Measurements from ENCODE around the gene ZNF496. TPM values are rescaled to one million over a fixed set of nuclear protein-coding genes. Genes with fewer than 3 reads are reported as not detected.

Gene ZNF496
- total and polyA plus RNA-seq, 2 donors (not counting 1 experiment from before 2014, with no cell fraction given) = 10.0 to 20.0 TPM

DNA sequence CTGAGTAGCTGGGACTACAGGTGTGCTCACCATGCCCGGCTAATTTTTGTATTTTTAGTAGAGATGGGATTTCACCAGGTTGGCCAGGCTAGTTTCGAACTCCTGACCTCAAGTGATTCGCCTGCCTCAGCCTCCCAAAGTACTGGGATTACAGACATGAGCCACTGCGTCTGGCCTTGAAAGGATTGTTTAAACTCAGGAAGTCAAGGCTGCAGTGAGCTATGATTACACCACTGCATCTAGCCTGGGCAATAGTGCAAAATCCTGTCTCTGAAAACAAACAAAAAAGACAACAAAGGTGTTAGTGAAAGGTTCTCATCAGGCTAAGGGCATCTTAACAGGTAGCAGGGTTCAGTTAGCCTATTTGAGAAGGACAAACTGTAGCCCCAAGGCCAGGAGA, 14.2 kb upstream of the ZNF496 start:
- no peaks in the 10 kb centered on the region for H3K36me3 ChIP-seq (ENCODE audit: control insufficient read depth, insufficient read depth, low read length)
- H4K20me1 ChIP-seq (ENCODE audit: control insufficient read depth, extremely low read depth, insufficient read depth, low read length) = no peaks in the 10 kb centered on the region
- no peak overlapping the region for H2AFZ ChIP-seq (ENCODE audit: low read length)
- H3K27me3 ChIP-seq (ENCODE audit: control insufficient read depth, insufficient read depth, low read length) = no peaks in the 10 kb centered on the region
- no peak for DNase-seq (ENCODE audit: low read depth in 2 of 2)
- no peak overlapping the region for H3K4me2 ChIP-seq (ENCODE audit: extremely low read depth, insufficient read depth, low read length)
- H3K79me2 ChIP-seq (ENCODE audit: control insufficient read depth, insufficient read depth, low read length) = no peaks in the 10 kb centered on the region
- H3K9ac ChIP-seq (ENCODE audit: insufficient read depth, low read length) = no peak overlapping the region
- TF ChIP-seq EZH2 (IDR thresholded peaks at IDR 0.05; ENCODE audit: low read length, missing control alignments) = no peak
- TF ChIP-seq, protein P1, sequence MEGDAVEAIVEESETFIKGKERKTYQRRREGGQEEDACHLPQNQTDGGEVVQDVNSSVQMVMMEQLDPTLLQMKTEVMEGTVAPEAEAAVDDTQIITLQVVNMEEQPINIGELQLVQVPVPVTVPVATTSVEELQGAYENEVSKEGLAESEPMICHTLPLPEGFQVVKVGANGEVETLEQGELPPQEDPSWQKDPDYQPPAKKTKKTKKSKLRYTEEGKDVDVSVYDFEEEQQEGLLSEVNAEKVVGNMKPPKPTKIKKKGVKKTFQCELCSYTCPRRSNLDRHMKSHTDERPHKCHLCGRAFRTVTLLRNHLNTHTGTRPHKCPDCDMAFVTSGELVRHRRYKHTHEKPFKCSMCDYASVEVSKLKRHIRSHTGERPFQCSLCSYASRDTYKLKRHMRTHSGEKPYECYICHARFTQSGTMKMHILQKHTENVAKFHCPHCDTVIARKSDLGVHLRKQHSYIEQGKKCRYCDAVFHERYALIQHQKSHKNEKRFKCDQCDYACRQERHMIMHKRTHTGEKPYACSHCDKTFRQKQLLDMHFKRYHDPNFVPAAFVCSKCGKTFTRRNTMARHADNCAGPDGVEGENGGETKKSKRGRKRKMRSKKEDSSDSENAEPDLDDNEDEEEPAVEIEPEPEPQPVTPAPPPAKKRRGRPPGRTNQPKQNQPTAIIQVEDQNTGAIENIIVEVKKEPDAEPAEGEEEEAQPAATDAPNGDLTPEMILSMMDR (conservative IDR thresholded peaks at IDR 0.05 in 1 of 2, IDR thresholded peaks at IDR 0.05 in 1 of 2; ENCODE audit: low read depth in 1 of 2, low read length in 2 of 2) = no peak
- no peaks in the 10 kb centered on the region for H3K9me3 ChIP-seq (ENCODE audit: control insufficient read depth, insufficient read depth, low read depth, low read length)
- H3K4me3 ChIP-seq (replicated peaks in 1 of 4; ENCODE audit: control extremely low read depth in 1 of 4, insufficient read depth in 1 of 4, low read depth in 3 of 4, low read length in 4 of 4) = no peak overlapping the region
- peaks cover 5% of the 10 kb centered on the region for H3K4me1 ChIP-seq (ENCODE audit: control insufficient read depth, extremely low read depth, insufficient read depth, low read length)
- H3K27ac ChIP-seq (ENCODE audit: insufficient read depth, low read length) = no peak overlapping the region

DNA sequence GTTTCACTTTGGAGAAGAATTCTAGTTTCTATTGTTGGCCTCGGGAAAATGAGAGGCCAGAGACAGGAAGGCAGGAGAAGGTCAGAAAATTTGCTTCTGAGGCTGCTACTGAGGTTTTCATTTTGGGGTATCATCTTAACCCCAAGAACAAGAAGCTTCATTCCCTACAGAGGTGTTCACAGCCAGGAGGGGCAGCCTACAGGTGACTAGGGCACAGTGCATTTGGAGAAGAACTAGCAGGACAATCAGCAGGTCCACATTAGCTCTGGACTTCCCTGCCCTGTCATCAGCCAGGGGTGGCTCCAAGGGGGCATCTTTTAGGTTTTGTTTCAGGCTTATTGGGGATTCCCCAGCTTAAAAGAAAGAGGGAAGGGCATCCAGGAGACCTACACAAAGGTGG, 12.1 kb upstream of the ZNF496 start:
- Histone ChIP-seq H3K27me3 (ENCODE audit: control insufficient read depth, insufficient read depth, low read length) (no peaks in the 10 kb centered on the region), H3K9ac (ENCODE audit: insufficient read depth, low read length) (no peak overlapping the region), H3K27ac (ENCODE audit: insufficient read depth, low read length) (no peak overlapping the region), H3K36me3 (ENCODE audit: control insufficient read depth, insufficient read depth, low read length) (no peaks in the 10 kb centered on the region), H3K9me3 (ENCODE audit: control insufficient read depth, insufficient read depth, low read depth, low read length) (no peaks in the 10 kb centered on the region), H3K79me2 (ENCODE audit: control insufficient read depth, insufficient read depth, low read length) (no peaks in the 10 kb centered on the region), H4K20me1 (ENCODE audit: control insufficient read depth, extremely low read depth, insufficient read depth, low read length) (no peaks in the 10 kb centered on the region), H3K4me3 (replicated peaks in 1 of 4; ENCODE audit: control extremely low read depth in 1 of 4, insufficient read depth in 1 of 4, low read depth in 3 of 4, low read length in 4 of 4) (no peak overlapping the region), H2AFZ (ENCODE audit: low read length) (no peak overlapping the region), H3K4me2 (ENCODE audit: extremely low read depth, insufficient read depth, low read length) (no peak overlapping the region), H3K4me1 (ENCODE audit: control insufficient read depth, extremely low read depth, insufficient read depth, low read length) (peaks cover 5% of the 10 kb centered on the region)
- TF ChIP-seq, protein P1 (conservative IDR thresholded peaks at IDR 0.05 in 1 of 2, IDR thresholded peaks at IDR 0.05 in 1 of 2; ENCODE audit: low read depth in 1 of 2, low read length in 2 of 2) = no peak
- TF ChIP-seq EZH2 (IDR thresholded peaks at IDR 0.05; ENCODE audit: low read length, missing control alignments) = no peak
- DNase-seq (ENCODE audit: low read depth in 2 of 2) = no peak

DNA sequence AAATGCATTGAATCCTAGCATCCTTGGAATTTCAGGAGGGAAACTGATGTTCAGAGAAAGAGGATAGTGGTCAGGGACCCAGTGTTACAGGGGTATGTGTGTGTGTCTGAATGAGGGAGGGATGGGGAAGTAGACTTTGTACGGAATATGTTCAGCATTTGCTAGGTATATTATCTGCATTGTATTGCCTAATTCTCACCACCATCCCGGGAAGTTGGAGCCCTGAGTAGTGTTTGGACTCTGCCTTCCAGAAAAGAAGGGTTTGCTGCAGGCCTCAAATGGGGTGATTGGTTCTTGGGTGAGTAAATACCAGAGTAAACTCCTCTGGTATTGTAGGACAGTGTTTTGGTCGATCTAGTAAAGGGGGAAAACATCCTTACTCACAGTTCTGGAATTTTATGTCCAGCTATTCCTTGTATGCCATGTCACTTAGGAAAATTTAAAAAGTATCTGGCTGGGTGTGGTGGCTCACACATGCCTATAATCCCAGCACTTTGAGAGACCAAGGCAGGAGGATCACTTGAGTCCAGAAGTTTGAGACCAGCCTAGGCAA, 7.1 kb upstream of the ZNF496 start:
- peaks cover 7% of the 10 kb centered on the region for H3K4me1 ChIP-seq (ENCODE audit: control insufficient read depth, extremely low read depth, insufficient read depth, low read length)
- no peak overlapping the region for H3K27ac ChIP-seq (ENCODE audit: insufficient read depth, low read length)
- H3K9me3 ChIP-seq (ENCODE audit: control insufficient read depth, insufficient read depth, low read depth, low read length) = no peaks in the 10 kb centered on the region
- H4K20me1 ChIP-seq (ENCODE audit: control insufficient read depth, extremely low read depth, insufficient read depth, low read length) = no peaks in the 10 kb centered on the region
- H3K9ac ChIP-seq (ENCODE audit: insufficient read depth, low read length) = no peak overlapping the region
- no peak overlapping the region for H3K4me2 ChIP-seq (ENCODE audit: extremely low read depth, insufficient read depth, low read length)
- H2AFZ ChIP-seq (ENCODE audit: low read length) = no peak overlapping the region
- H3K36me3 ChIP-seq (ENCODE audit: control insufficient read depth, insufficient read depth, low read length) = no peaks in the 10 kb centered on the region
- TF ChIP-seq, protein P1 (conservative IDR thresholded peaks at IDR 0.05 in 1 of 2, IDR thresholded peaks at IDR 0.05 in 1 of 2; ENCODE audit: low read depth in 1 of 2, low read length in 2 of 2) = no peak
- TF ChIP-seq EZH2 (IDR thresholded peaks at IDR 0.05; ENCODE audit: low read length, missing control alignments) = no peak
- no peaks in the 10 kb centered on the region for H3K79me2 ChIP-seq (ENCODE audit: control insufficient read depth, insufficient read depth, low read length)
- DNase-seq (ENCODE audit: low read depth in 2 of 2) = peak in 1 of 2 donors; percentile 29
- H3K4me3 ChIP-seq (replicated peaks in 1 of 4; ENCODE audit: control extremely low read depth in 1 of 4, insufficient read depth in 1 of 4, low read depth in 3 of 4, low read length in 4 of 4) = no peak overlapping the region
- H3K27me3 ChIP-seq (ENCODE audit: control insufficient read depth, insufficient read depth, low read length) = no peaks in the 10 kb centered on the region

Measured in fibroblast of lung (primary cell).